Astrocyte (in vitro differentiated cells and primary cell): ENCODE data around the gene SEC16B. TPM values are rescaled to one million over a fixed set of nuclear protein-coding genes. Genes with fewer than 3 reads are reported as not detected.

Source experiments
- DNase-seq: peaks from one replicate; pipeline ENCODE4 v3.0.0-alpha.2; 2010; ENCODE audit warnings: low read depth
- FAIRE-seq: peaks from 2 replicates; lab custom pipeline; 2011; peaks lifted over from hg19 to GRCh38; lab: Jason Lieb, UNC
- H2AFZ ChIP-seq: 2 replicates; pipeline ENCODE4 v1.6.0; 2012; ENCODE audit warnings: low read depth, low read length, inconsistent platforms
- H3K27ac ChIP-seq: 2 replicates; pipeline ENCODE4 v1.5.1; 2011; ENCODE audit warnings: low read depth, low read length, inconsistent platforms
- H3K27me3 ChIP-seq: 2 replicates; pipeline ENCODE4 v1.6.0; 2011; ENCODE audit warnings: low read length, inconsistent platforms; ENCODE audit not compliant: insufficient read depth
- H3K36me3 ChIP-seq: 2 replicates; pipeline ENCODE4 v1.5.1; 2011; ENCODE audit warnings: low read length, inconsistent platforms; ENCODE audit not compliant: insufficient read depth
- H3K4me1 ChIP-seq: 2 replicates; pipeline ENCODE4 v1.5.1; 2011; ENCODE audit warnings: low read length, inconsistent platforms; ENCODE audit not compliant: insufficient read depth
- H3K4me2 ChIP-seq: 2 replicates; pipeline ENCODE4 v1.6.0; 2012; ENCODE audit warnings: low read length, inconsistent platforms
- H3K4me3 ChIP-seq: 2 replicates; pipeline ENCODE4 v1.5.1; 2011; ENCODE audit warnings: low read depth, mild to moderate bottlenecking, low read length, inconsistent platforms; ENCODE audit not compliant: insufficient read depth
- H3K79me2 ChIP-seq: 2 replicates; pipeline ENCODE4 v1.6.0; 2012; ENCODE audit warnings: mild to moderate bottlenecking, low read length, inconsistent platforms; ENCODE audit not compliant: insufficient read depth
- H3K9ac ChIP-seq: 2 replicates; pipeline ENCODE4 v1.6.0; 2012; ENCODE audit warnings: mild to moderate bottlenecking, low read length, inconsistent platforms
- H3K9me3 ChIP-seq: 2 replicates; pipeline ENCODE4 v1.5.1; 2012; ENCODE audit warnings: low read depth, mild to moderate bottlenecking, low read length, inconsistent platforms; ENCODE audit not compliant: insufficient read depth
- H4K20me1 ChIP-seq: 2 replicates; pipeline ENCODE4 v1.6.0; 2012; ENCODE audit warnings: low read length, inconsistent platforms; ENCODE audit not compliant: insufficient read depth
- H3K27ac Mint-ChIP-seq: one replicate; pipeline ENCODE4 v1.8.0; 2021; ENCODE audit warnings: mild to moderate bottlenecking, mixed read lengths; ENCODE audit not compliant: unreplicated experiment
- H3K27me3 Mint-ChIP-seq: one replicate; pipeline ENCODE4 v1.8.0; 2021; ENCODE audit warnings: low read depth, mixed read lengths; ENCODE audit not compliant: unreplicated experiment
- H3K36me3 Mint-ChIP-seq: one replicate; pipeline ENCODE4 v1.8.0; 2021; ENCODE audit warnings: low read depth, mixed read lengths; ENCODE audit not compliant: unreplicated experiment
- H3K4me1 Mint-ChIP-seq: one replicate; pipeline ENCODE4 v1.8.0; 2021; ENCODE audit warnings: low read depth, mixed read lengths; ENCODE audit not compliant: unreplicated experiment
- H3K4me3 Mint-ChIP-seq: one replicate; pipeline ENCODE4 v1.8.0; 2021; ENCODE audit warnings: mild to moderate bottlenecking, moderate library complexity, mixed read lengths; ENCODE audit not compliant: unreplicated experiment
- H3K9me3 Mint-ChIP-seq: one replicate; pipeline ENCODE4 v1.8.0; 2021; ENCODE audit warnings: mild to moderate bottlenecking, mixed read lengths; ENCODE audit not compliant: unreplicated experiment
- CTCF ChIP-seq: IDR thresholded peaks from 2 replicates; pipeline ENCODE4 v1.5.1; 2011; ENCODE audit warnings: low read depth, mild to moderate bottlenecking, inconsistent platforms, low read length, moderate library complexity; ENCODE audit not compliant: insufficient read depth
- EZH2 ChIP-seq: IDR thresholded peaks from 2 replicates; pipeline ENCODE4 v1.6.1; 2012; ENCODE audit warnings: mild to moderate bottlenecking, low read length, inconsistent platforms; ENCODE audit not compliant: insufficient read depth
- total RNA-seq: library from RNA; stranded (reverse); gene quantifications from 2 replicates; pipeline ENCODE4 v1.2.1, GENCODE V29; 2021

SEC16B gene
- total RNA-seq, 1 donor from 2014 or later, result 3.0 TPM

GRCh38 chr1:177928194-177928593 is 41.7 kb downstream of the SEC16B start:
- Mint-ChIP-seq H3K36me3 (peaks cover 3% of the 10 kb centered on the region), H3K9me3 (no peaks in the 10 kb centered on the region), H3K4me3 (no peak overlapping the region), H3K27ac (no peak overlapping the region), H3K4me1 (peaks cover 22% of the 10 kb centered on the region), H3K27me3 (no peaks in the 10 kb centered on the region)
- Histone ChIP-seq H3K4me2 (no peak overlapping the region), H2AFZ (no peak overlapping the region), H4K20me1 (no peaks in the 10 kb centered on the region), H3K27me3 (no peaks in the 10 kb centered on the region), H3K36me3 (no peaks in the 10 kb centered on the region), H3K4me3 (no peak overlapping the region), H3K27ac (peak overlapping the region; percentile 76), H3K9me3 (no peaks in the 10 kb centered on the region), H3K4me1 (peaks cover 23% of the 10 kb centered on the region), H3K9ac (no peak overlapping the region), H3K79me2 (no peaks in the 10 kb centered on the region)
- FAIRE-seq, result peak; percentile 55
- DNase-seq, result peak; percentile 41
- TF ChIP-seq EZH2, result no peak
- peak; percentile 19 for TF ChIP-seq CTCF

- peak overlapping the region; percentile 20 for H3K9ac ChIP-seq
- Mint-ChIP-seq H3K4me3 (peak overlapping the region; percentile 36), H3K27ac (peak overlapping the region; percentile 56)
Measured at GRCh38 chr1:177927021-177927596, 42.7 kb downstream of the SEC16B start.

More at GRCh38 chr1:177927021-177927596, 42.7 kb downstream of the SEC16B start:
- peak overlapping the region; percentile 76 for H3K27ac ChIP-seq
- peak overlapping the region; percentile 10 for H2AFZ ChIP-seq
- H3K9me3 Mint-ChIP-seq, result peaks cover 3% of the 10 kb centered on the region
- no peaks in the 10 kb centered on the region for H3K27me3 ChIP-seq
- TF ChIP-seq EZH2 (no peak), CTCF (no peak)
- H3K4me1 ChIP-seq, result peaks cover 23% of the 10 kb centered on the region
- FAIRE-seq (peak; percentile 99), DNase-seq (peak; percentile 97)
- H3K9me3 ChIP-seq, result no peaks in the 10 kb centered on the region
- H3K79me2 ChIP-seq, result no peaks in the 10 kb centered on the region
- no peaks in the 10 kb centered on the region for H3K27me3 Mint-ChIP-seq
- H3K36me3 ChIP-seq, result no peaks in the 10 kb centered on the region
- H3K4me3 ChIP-seq, result no peak overlapping the region
- H4K20me1 ChIP-seq, result no peaks in the 10 kb centered on the region
- H3K36me3 Mint-ChIP-seq, result no peaks in the 10 kb centered on the region
- H3K4me1 Mint-ChIP-seq, result peaks cover 22% of the 10 kb centered on the region
- H3K4me2 ChIP-seq, result peak overlapping the region; percentile 58
